HG03108 (cell line): ENCODE measurements around the gene FBXO11.

Experiments
- ATAC-seq: cut with Tn5 transposase; IDR thresholded peaks from one replicate; pipeline ENCODE4 v1.9.1; 2021; ENCODE audit warnings: moderate library complexity; ENCODE audit not compliant: unreplicated experiment

FBXO11 gene

GRCh38 chr2:47741101-47741500 lies 165.2 kb downstream of the FBXO11 start:
- ATAC-seq = no peak
